Measurements from ENCODE around the gene ARRDC3. TPM values are rescaled to one million over a fixed set of nuclear protein-coding genes. Genes with fewer than 3 reads are reported as not detected.

Gene ARRDC3
- total RNA-seq, 1 experiment from 2014 or later: 2.8 TPM

DNA sequence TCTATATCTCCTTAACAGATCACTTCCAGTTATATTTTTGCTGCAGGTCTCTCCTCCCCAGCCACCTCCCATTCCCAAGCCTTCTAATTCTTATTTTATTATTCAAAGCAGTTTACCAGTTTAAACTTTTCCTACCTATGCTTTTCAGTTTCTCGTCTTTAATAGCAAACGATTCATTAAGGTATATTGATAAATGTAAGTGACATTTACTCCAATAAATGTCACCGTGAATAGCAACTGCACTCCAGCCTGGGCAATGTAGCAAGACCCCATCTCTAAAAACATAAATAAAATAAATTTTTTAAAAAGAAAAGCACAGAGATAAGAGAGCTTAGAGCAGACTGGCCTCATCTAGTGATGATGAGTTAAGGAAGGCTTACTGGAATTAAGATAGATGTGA lies 42.6 kb downstream of the ARRDC3 start:
- Histone ChIP-seq H3K4me2 (ENCODE audit: insufficient read depth, insufficient read length, low read length) (no peak overlapping the region), H3K79me2 (ENCODE audit: insufficient read depth, low read length) (no peaks in the 10 kb centered on the region), H4K8ac (replicated peaks; ENCODE audit: insufficient read length, low read depth, low read length) (no peak overlapping the region), H3K27ac (ENCODE audit: insufficient read length, low read depth, low read length) (no peak overlapping the region), H4K91ac (ENCODE audit: insufficient read length, low read depth, low read length) (no peak overlapping the region), H3K18ac (ENCODE audit: insufficient read length, low read depth, low read length) (no peak overlapping the region), H3K4ac (ENCODE audit: low read depth, low read length) (no peak overlapping the region), H2AK5ac (ENCODE audit: insufficient read length, low read length) (no peak overlapping the region), H2AFZ (ENCODE audit: low read length) (no peak overlapping the region), H3K79me1 (ENCODE audit: insufficient read depth, low read depth, low read length, poor library complexity, severe bottlenecking) (no peaks in the 10 kb centered on the region), H3K14ac (ENCODE audit: insufficient read depth, low read length) (no peak overlapping the region), H2BK12ac (ENCODE audit: insufficient read length, low read depth, low read length) (no peak overlapping the region), H3T11ph (ENCODE audit: low read length) (no peak overlapping the region), H3K9me3 (ENCODE audit: control insufficient read depth, low read depth, low read length) (no peaks in the 10 kb centered on the region), H3K23me2 (ENCODE audit: insufficient read length, low read depth, low read length, poor library complexity, severe bottlenecking) (no peaks in the 10 kb centered on the region), H3K9ac (ENCODE audit: extremely low read depth, insufficient read length, low read length) (no peak overlapping the region), H2BK20ac (ENCODE audit: low read depth, low read length, poor library complexity, severe bottlenecking) (no peak overlapping the region), H2BK5ac (ENCODE audit: insufficient read length, low read length) (no peak overlapping the region), H3K4me1 (ENCODE audit: insufficient read depth, low read length) (peaks cover 4% of the 10 kb centered on the region; the same call in 1 of the 2 replicates), H2BK120ac (ENCODE audit: low read depth, low read length, poor library complexity, severe bottlenecking) (no peak overlapping the region), H3K23ac (ENCODE audit: insufficient read length, low read depth, low read length) (no peak overlapping the region), H4K20me1 (ENCODE audit: control insufficient read depth, insufficient read depth, insufficient read length) (no peaks in the 10 kb centered on the region), H2BK15ac (ENCODE audit: low read depth, low read length) (no peak overlapping the region), H3K56ac (ENCODE audit: insufficient read length, low read depth, low read length) (no peak overlapping the region), H4K5ac (ENCODE audit: insufficient read length, low read depth, low read length) (no peak overlapping the region), H3K27me3 (ENCODE audit: insufficient read depth, low read length) (no peaks in the 10 kb centered on the region)
- Mint-ChIP-seq H3K9me3 (peaks cover 10 to 22% of the 10 kb centered on the region in 2 experiments; a peak in 4 of 5 replicates), H3K27me3 (ENCODE audit: low read depth) (no peaks in the 10 kb centered on the region), H3K27ac (peak overlapping the region in 2 of 3 experiments; percentile 44 to 94; a peak in 2 of 7 replicates), H3K36me3 (ENCODE audit: insufficient read depth in 1 of 3, low read depth in 3 of 3) (peaks cover 2 to 12% (median 11%) of the 10 kb centered on the region in 3 experiments; a peak in 6 of 7 replicates), H3K4me1 (peaks cover 30 to 31% of the 10 kb centered on the region in 2 experiments), H3K4me3 (no peak overlapping the region)
- TF ChIP-seq, protein P1, sequence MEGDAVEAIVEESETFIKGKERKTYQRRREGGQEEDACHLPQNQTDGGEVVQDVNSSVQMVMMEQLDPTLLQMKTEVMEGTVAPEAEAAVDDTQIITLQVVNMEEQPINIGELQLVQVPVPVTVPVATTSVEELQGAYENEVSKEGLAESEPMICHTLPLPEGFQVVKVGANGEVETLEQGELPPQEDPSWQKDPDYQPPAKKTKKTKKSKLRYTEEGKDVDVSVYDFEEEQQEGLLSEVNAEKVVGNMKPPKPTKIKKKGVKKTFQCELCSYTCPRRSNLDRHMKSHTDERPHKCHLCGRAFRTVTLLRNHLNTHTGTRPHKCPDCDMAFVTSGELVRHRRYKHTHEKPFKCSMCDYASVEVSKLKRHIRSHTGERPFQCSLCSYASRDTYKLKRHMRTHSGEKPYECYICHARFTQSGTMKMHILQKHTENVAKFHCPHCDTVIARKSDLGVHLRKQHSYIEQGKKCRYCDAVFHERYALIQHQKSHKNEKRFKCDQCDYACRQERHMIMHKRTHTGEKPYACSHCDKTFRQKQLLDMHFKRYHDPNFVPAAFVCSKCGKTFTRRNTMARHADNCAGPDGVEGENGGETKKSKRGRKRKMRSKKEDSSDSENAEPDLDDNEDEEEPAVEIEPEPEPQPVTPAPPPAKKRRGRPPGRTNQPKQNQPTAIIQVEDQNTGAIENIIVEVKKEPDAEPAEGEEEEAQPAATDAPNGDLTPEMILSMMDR (conservative IDR thresholded peaks at IDR 0.05): no peak
- no CpG with 5 or more reads among the region's 3 CpGs for WGBS (ENCODE audit: extremely low coverage, insufficient read length, low lambda C conversion rate)
- DNase-seq: no peak

Data from H9 (cell line).